ENCODE data around the gene HOXC9.

- TF ChIP-seq CTCF (IDR thresholded peaks at IDR 0.05) (no peak), POLR2A (IDR thresholded peaks at IDR 0.05) (no peak)
These were observed 16.4 kb upstream of the HOXC9 start for GRCh38 chr12:53983568-53983949.
